ENCODE data around the gene APOC1.
A peak's percentile ranks its signal among the peaks of the same experiment; 100 is the strongest.

Gene APOC1

DNA sequence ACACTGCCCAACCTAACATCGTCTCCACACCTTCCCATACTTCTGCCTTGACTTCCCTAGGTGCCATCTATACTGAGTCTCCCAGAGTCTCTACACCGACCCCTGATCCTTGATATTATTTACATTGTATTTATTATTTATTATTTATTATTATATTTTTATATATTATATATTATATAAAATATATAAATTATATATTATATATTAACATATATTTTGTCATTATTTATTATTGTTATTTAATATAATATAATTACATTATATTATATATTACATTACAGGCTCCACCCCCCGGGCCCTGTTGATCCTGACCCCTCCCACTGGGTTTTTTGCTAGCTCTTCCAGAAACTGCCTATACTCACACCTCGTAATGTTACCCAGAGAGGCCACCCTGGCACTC lies 41.7 kb upstream of the APOC1 start:
- 78% methylated on average over 3 of the region's 4 CpGs for WGBS (ENCODE audit: insufficient coverage)
- peaks cover 2 to 51% (median 41%) of the 10 kb centered on the region in 4 experiments for H3K36me3 ChIP-seq (ENCODE audit: control insufficient read depth in 4 of 4, insufficient read depth in 4 of 4, low read length in 3 of 4)

DNA sequence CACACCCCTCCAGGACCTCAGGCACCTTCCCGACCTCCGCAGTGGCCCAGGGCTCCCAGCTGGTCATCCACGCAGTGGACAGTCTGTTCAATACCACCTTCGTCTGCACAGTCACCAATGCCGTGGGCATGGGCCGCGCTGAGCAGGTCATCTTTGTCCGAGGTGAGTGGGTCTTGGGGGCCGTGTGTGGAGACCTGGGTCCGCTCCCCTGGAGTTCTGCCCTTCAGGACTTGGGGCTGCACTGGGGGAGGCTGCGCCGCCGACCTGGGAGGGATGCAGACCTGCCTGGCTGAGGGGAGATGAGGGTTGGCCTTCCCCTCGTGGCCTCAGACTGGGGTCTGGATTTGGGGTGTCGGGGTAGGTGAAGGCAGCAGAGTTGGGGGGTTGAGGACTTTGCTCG lies 40.1 kb upstream of the APOC1 start:
- no peaks in the 10 kb centered on the region for H3K9me3 ChIP-seq (ENCODE audit: control extremely low read depth in 1 of 5, control insufficient read depth in 4 of 5, insufficient read depth in 2 of 5, low read depth in 1 of 5, low read length in 4 of 5)
- ChIA-PET POLR2A (interaction anchor here (0.5 kb wide), 1 partner anchor 10 kb away, joined by 3 read pairs; no protein-coding TSS in a partner anchor), CTCF (interaction anchor here (1.5 kb wide), 2 partner anchors 10 to 90 kb away, joined by 3 to 5 read pairs; no protein-coding TSS in a partner anchor)
- peaks cover 2 to 58% (median 48%) of the 10 kb centered on the region in 4 experiments for H3K36me3 ChIP-seq (ENCODE audit: control insufficient read depth in 4 of 4, insufficient read depth in 4 of 4, low read length in 3 of 4)
- H3K4me1 ChIP-seq (ENCODE audit: control extremely low read depth in 1 of 4, control insufficient read depth in 4 of 4, insufficient read depth in 4 of 4, low read length in 3 of 4), result peaks cover 5 to 28% (median 25%) of the 10 kb centered on the region in 4 experiments
- DNase-seq, result no peak
- WGBS (ENCODE audit: insufficient coverage), result 95% methylated on average over 16 of the region's 16 CpGs
- H3K27me3 ChIP-seq (replicated peaks in 2 of 5; ENCODE audit: control insufficient read depth in 4 of 5, insufficient read depth in 5 of 5, low read length in 4 of 5), result no peaks in the 10 kb centered on the region
- H3K4me3 ChIP-seq (ENCODE audit: control insufficient read depth in 1 of 7, extremely low read depth in 1 of 7, insufficient read depth in 4 of 7, low read depth in 2 of 7, low read length in 6 of 7), result no peak overlapping the region
- H3K27ac ChIP-seq (ENCODE audit: insufficient read depth in 1 of 2, low read depth in 1 of 2, low read length in 2 of 2, poor library complexity in 1 of 2, severe bottlenecking in 2 of 2), result no peak overlapping the region

More for the DNA sequence above, 41.7 kb upstream of the APOC1 start:
- CTCF ChIA-PET, result interaction anchor here (0.8 to 4.0 kb wide), 5 partner anchors 14 to 24 kb away, joined by 3 to 16 read pairs (median 3); no protein-coding TSS in a partner anchor
- H3K4me3 ChIP-seq (ENCODE audit: control insufficient read depth in 1 of 7, extremely low read depth in 1 of 7, insufficient read depth in 4 of 7, low read depth in 2 of 7, low read length in 6 of 7), result no peak overlapping the region
- no peaks in the 10 kb centered on the region for H3K27me3 ChIP-seq (replicated peaks in 2 of 5; ENCODE audit: control insufficient read depth in 4 of 5, insufficient read depth in 5 of 5, low read length in 4 of 5)
- no peaks in the 10 kb centered on the region for H3K9me3 ChIP-seq (ENCODE audit: control extremely low read depth in 1 of 5, control insufficient read depth in 4 of 5, insufficient read depth in 2 of 5, low read depth in 1 of 5, low read length in 4 of 5)
- POLR2A ChIA-PET, result no interaction called here
- no peak overlapping the region for H3K27ac ChIP-seq (ENCODE audit: insufficient read depth in 1 of 2, low read depth in 1 of 2, low read length in 2 of 2, poor library complexity in 1 of 2, severe bottlenecking in 2 of 2)
- no peak for DNase-seq
- peaks cover 5 to 32% (median 28%) of the 10 kb centered on the region in 4 experiments for H3K4me1 ChIP-seq (ENCODE audit: control extremely low read depth in 1 of 4, control insufficient read depth in 4 of 4, insufficient read depth in 4 of 4, low read length in 3 of 4)

DNA sequence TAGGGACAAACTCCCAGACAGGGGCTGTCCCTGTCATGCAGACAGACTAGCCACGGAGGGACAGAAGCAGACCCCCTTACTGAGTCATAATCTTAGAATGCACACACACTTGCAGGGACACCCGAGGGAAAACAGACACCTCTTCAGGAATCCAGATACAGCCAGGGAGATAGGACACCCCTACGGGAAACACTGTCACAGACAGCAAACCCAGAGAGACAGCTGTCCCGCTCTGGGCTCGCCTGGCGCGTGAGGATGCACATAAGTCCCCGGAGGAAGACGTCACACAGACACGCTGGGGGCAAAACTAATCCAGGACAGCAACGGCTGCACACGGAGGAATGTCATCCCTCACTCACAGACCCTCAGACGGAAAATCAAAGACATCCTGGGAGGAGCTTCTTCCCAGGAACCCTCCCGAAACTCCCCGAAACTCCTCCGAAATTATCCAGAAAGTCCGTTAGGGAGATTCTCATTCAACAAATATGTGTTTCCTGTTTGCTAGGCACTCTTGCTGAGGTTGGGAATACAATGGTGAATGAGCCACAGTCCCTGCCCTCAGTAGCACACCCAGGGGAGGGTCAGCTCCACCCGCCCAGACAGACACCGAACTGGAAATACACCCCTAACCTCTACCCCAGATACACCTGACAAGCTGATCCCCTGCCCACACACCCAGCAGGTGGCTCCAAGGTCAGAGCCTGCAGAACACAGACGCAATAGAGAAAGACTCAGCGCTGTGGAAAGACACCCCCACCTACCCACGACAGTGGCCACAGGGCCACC lies 38.5 kb upstream of the APOC1 start:
- H3K9me3 ChIP-seq (ENCODE audit: control extremely low read depth in 1 of 5, control insufficient read depth in 4 of 5, insufficient read depth in 2 of 5, low read depth in 1 of 5, low read length in 4 of 5), result no peaks in the 10 kb centered on the region
- H3K4me3 ChIP-seq (ENCODE audit: control insufficient read depth in 1 of 7, extremely low read depth in 1 of 7, insufficient read depth in 4 of 7, low read depth in 2 of 7, low read length in 6 of 7), result no peak overlapping the region
- peaks cover 2 to 61% (median 49%) of the 10 kb centered on the region in 4 experiments for H3K36me3 ChIP-seq (ENCODE audit: control insufficient read depth in 4 of 4, insufficient read depth in 4 of 4, low read length in 3 of 4)
- ChIA-PET POLR2A (interaction anchor here (1.2 kb wide), 1 partner anchor 19 kb away, joined by 3 read pairs; no protein-coding TSS in a partner anchor), CTCF (interaction anchor here (0.6 kb wide), 1 partner anchor 341 kb away, joined by 3 read pairs; no protein-coding TSS in a partner anchor)
- DNase-seq, result no peak
- peaks cover 5 to 19% (median 17%) of the 10 kb centered on the region in 4 experiments for H3K4me1 ChIP-seq (ENCODE audit: control extremely low read depth in 1 of 4, control insufficient read depth in 4 of 4, insufficient read depth in 4 of 4, low read length in 3 of 4)
- no peak overlapping the region for H3K27ac ChIP-seq (ENCODE audit: insufficient read depth in 1 of 2, low read depth in 1 of 2, low read length in 2 of 2, poor library complexity in 1 of 2, severe bottlenecking in 2 of 2)
- no peaks in the 10 kb centered on the region for H3K27me3 ChIP-seq (replicated peaks in 2 of 5; ENCODE audit: control insufficient read depth in 4 of 5, insufficient read depth in 5 of 5, low read length in 4 of 5)
- WGBS (ENCODE audit: insufficient coverage), result 93% methylated on average over 19 of the region's 22 CpGs

DNA sequence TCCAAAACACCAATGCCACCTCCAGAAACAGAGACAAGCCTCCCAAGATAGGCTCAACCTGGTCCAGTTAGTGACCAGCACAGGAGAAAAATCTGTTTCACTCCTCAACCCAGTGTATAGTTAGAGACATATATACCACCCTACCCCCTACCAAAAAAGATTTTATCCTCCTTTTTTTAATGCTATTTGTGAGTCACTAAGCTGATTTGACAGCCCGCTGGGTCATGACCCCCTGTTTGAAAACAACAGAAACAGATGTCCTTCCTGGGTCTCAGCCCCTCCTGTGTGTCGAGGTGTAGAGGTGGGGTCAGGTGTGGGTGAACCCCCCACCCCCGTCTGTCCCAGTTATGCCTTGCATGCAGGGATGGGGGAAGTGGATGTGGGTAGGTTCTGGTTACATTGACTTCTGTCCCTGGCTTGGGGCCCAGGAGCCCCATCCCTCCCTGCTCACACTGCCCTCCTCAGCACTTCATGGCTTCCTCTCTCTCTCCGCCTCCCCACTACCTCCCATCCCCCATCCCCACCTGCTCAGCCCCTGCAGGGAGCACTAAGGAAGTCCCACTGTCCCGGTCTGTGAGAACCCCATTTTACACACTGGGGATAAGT lies 37.4 kb upstream of the APOC1 start:
- peak overlapping the region in 1 of 2 experiments; percentile 38 for H3K27ac ChIP-seq (ENCODE audit: insufficient read depth in 1 of 2, low read depth in 1 of 2, low read length in 2 of 2, poor library complexity in 1 of 2, severe bottlenecking in 2 of 2)
- peak in 2 of 3 donors; percentile 61 to 73 for DNase-seq
- CTCF ChIA-PET, result interaction anchor here (0.6 to 0.7 kb wide), 2 partner anchors 10 to 342 kb away, joined by 3 read pairs; no protein-coding TSS in a partner anchor

DNA sequence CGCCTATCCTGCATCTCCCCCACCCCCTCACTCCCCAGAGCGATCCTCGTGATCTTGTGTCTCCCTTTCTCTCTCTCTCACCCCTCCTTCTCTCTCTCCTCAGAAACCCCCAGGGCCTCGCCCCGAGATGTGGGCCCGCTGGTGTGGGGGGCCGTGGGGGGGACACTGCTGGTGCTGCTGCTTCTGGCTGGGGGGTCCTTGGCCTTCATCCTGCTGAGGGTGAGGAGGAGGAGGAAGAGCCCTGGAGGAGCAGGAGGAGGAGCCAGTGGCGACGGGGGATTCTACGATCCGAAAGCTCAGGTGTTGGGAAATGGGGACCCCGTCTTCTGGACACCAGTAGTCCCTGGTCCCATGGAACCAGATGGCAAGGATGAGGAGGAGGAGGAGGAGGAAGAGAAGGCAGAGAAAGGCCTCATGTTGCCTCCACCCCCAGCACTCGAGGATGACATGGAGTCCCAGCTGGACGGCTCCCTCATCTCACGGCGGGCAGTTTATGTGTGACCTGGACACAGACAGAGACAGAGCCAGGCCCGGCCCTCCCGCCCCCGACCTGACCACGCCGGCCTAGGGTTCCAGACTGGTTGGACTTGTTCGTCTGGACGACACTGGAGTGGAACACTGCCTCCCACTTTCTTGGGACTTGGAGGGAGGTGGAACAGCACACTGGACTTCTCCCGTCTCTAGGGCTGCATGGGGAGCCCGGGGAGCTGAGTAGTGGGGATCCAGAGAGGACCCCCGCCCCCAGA lies 36.1 kb upstream of the APOC1 start:
- H3K27ac ChIP-seq (ENCODE audit: insufficient read depth in 1 of 2, low read depth in 1 of 2, low read length in 2 of 2, poor library complexity in 1 of 2, severe bottlenecking in 2 of 2), result no peak overlapping the region
- ChIA-PET POLR2A (no interaction called here), CTCF (no interaction called here)
- H3K36me3 ChIP-seq (ENCODE audit: control insufficient read depth in 4 of 4, insufficient read depth in 4 of 4, low read length in 3 of 4), result peaks cover 0 to 46% (median 40%) of the 10 kb centered on the region in 4 experiments
- no peaks in the 10 kb centered on the region for H3K9me3 ChIP-seq (ENCODE audit: control extremely low read depth in 1 of 5, control insufficient read depth in 4 of 5, insufficient read depth in 2 of 5, low read depth in 1 of 5, low read length in 4 of 5)
- no peak overlapping the region for H3K4me3 ChIP-seq (ENCODE audit: control insufficient read depth in 1 of 7, extremely low read depth in 1 of 7, insufficient read depth in 4 of 7, low read depth in 2 of 7, low read length in 6 of 7)
- H3K4me1 ChIP-seq (ENCODE audit: control extremely low read depth in 1 of 4, control insufficient read depth in 4 of 4, insufficient read depth in 4 of 4, low read length in 3 of 4), result peaks cover 5 to 19% (median 17%) of the 10 kb centered on the region in 4 experiments
- H3K27me3 ChIP-seq (replicated peaks in 2 of 5; ENCODE audit: control insufficient read depth in 4 of 5, insufficient read depth in 5 of 5, low read length in 4 of 5), result no peaks in the 10 kb centered on the region
- DNase-seq, result no peak
- 95% methylated on average over 18 of the region's 26 CpGs for WGBS (ENCODE audit: insufficient coverage)

More for the DNA sequence above, 37.4 kb upstream of the APOC1 start:
- 43% methylated on average over 2 of the region's 5 CpGs for WGBS (ENCODE audit: insufficient coverage)
- H3K27me3 ChIP-seq (replicated peaks in 2 of 5; ENCODE audit: control insufficient read depth in 4 of 5, insufficient read depth in 5 of 5, low read length in 4 of 5), result no peaks in the 10 kb centered on the region
- no peaks in the 10 kb centered on the region for H3K9me3 ChIP-seq (ENCODE audit: control extremely low read depth in 1 of 5, control insufficient read depth in 4 of 5, insufficient read depth in 2 of 5, low read depth in 1 of 5, low read length in 4 of 5)
- H3K4me3 ChIP-seq (ENCODE audit: control insufficient read depth in 1 of 7, extremely low read depth in 1 of 7, insufficient read depth in 4 of 7, low read depth in 2 of 7, low read length in 6 of 7), result peak overlapping the region in 1 of 7 experiments; percentile 8
- POLR2A ChIA-PET, result interaction anchor here (0.7 to 1.2 kb wide), 3 partner anchors 20 to 192 kb away, joined by 3 read pairs; no protein-coding TSS in a partner anchor
- H3K36me3 ChIP-seq (ENCODE audit: control insufficient read depth in 4 of 4, insufficient read depth in 4 of 4, low read length in 3 of 4), result peaks cover 2 to 56% (median 47%) of the 10 kb centered on the region in 4 experiments
- peaks cover 5 to 19% (median 17%) of the 10 kb centered on the region in 4 experiments for H3K4me1 ChIP-seq (ENCODE audit: control extremely low read depth in 1 of 4, control insufficient read depth in 4 of 4, insufficient read depth in 4 of 4, low read length in 3 of 4)

DNA sequence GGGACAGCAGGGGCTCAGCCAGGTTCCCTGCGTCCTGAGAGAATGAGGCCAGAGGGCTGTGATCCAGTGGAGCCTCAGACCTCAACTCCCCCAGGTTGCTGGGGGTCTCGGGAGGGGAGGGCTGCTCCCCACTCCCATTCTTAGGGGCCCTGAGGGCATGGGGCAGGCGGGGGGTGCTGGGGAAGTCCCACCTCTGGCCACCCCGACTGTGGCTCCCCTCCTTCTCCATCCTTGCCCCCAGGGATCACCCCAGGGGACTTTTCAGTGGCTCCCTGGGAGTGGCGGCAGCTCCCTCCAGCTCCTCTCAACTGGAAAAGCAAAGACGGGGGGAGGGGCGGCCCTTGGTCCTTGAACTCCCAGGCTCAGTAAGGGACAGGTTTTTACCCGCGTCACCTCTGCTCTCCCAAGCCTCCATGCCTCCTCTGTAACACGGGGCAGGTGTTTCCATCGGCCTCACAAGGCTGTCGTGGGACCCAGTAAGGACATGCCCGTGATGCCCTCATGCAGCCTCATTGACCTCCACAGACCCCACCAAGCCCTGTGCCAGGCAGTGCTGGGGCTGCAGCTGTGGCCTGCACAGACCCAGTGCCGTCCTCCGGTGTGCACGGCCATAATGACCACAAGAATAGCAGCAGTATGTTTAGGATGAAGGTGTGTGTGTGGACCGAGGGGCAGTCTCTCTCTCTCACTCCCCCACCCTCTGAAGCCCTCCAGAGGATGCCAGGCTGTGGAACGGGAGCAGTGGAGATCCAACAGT lies 34.9 kb upstream of the APOC1 start:
- H3K36me3 ChIP-seq (ENCODE audit: control insufficient read depth in 4 of 4, insufficient read depth in 4 of 4, low read length in 3 of 4), result peaks cover 4 to 36% (median 34%) of the 10 kb centered on the region in 4 experiments
- H3K4me1 ChIP-seq (ENCODE audit: control extremely low read depth in 1 of 4, control insufficient read depth in 4 of 4, insufficient read depth in 4 of 4, low read length in 3 of 4), result peaks cover 5 to 19% (median 17%) of the 10 kb centered on the region in 4 experiments
- WGBS (ENCODE audit: insufficient coverage), result 94% methylated on average over 11 of the region's 18 CpGs
- no peak for DNase-seq
- no peak overlapping the region for H3K4me3 ChIP-seq (ENCODE audit: control insufficient read depth in 1 of 7, extremely low read depth in 1 of 7, insufficient read depth in 4 of 7, low read depth in 2 of 7, low read length in 6 of 7)
- H3K27ac ChIP-seq (ENCODE audit: insufficient read depth in 1 of 2, low read depth in 1 of 2, low read length in 2 of 2, poor library complexity in 1 of 2, severe bottlenecking in 2 of 2), result no peak overlapping the region
- no peaks in the 10 kb centered on the region for H3K9me3 ChIP-seq (ENCODE audit: control extremely low read depth in 1 of 5, control insufficient read depth in 4 of 5, insufficient read depth in 2 of 5, low read depth in 1 of 5, low read length in 4 of 5)
- ChIA-PET CTCF (no interaction called here), POLR2A (no interaction called here)
- H3K27me3 ChIP-seq (replicated peaks in 2 of 5; ENCODE audit: control insufficient read depth in 4 of 5, insufficient read depth in 5 of 5, low read length in 4 of 5), result no peaks in the 10 kb centered on the region

Data from common myeloid progenitor, CD34-positive (primary cell).